CD4-positive, alpha-beta T cell treated with Interleukin-17A for 4 hours (primary cell): ENCODE results near the gene MPZL1.
A peak's percentile ranks its signal among the peaks of the same experiment; 100 is the strongest.
"Not testable (repeated sequence)": the region's sequence is repeated elsewhere in the genome, so short reads cannot be mapped to it uniquely, and the experiment has no call there.

Source experiments
- DNase-seq: peaks from one replicate; pipeline ENCODE4 v3.0.0-alpha.2; 2020; ENCODE audit warnings: mixed read lengths

MPZL1 gene

GRCh38 chr1:167719715-167720421, 1.9 kb upstream of the MPZL1 start:
- peak; percentile 16 for DNase-seq

GRCh38 chr1:167720965-167721616, 691 bp upstream of the MPZL1 start:
- DNase-seq, result peak; percentile 13

- DNase-seq, result peak; percentile 45
Measured at GRCh38 chr1:167722152-167722869, 529 bp downstream of the MPZL1 start.

- DNase-seq, result no peak
Measured at GRCh38 chr1:167722870-167723251, 1.1 kb downstream of the MPZL1 start.

GRCh38 chr1:167723707-167724323, 2.0 kb downstream of the MPZL1 start:
- DNase-seq, result no peak

GRCh38 chr1:167726008-167726407, 4.2 kb downstream of the MPZL1 start:
- no peak for DNase-seq

- DNase-seq, result no peak
Measured at GRCh38 chr1:167728818-167729410, 7.1 kb downstream of the MPZL1 start.

- no peak for DNase-seq
Measured at GRCh38 chr1:167734227-167734626, 12.4 kb downstream of the MPZL1 start.

GRCh38 chr1:167734841-167735240, 13.1 kb downstream of the MPZL1 start:
- DNase-seq, result no peak

- no peak for DNase-seq
Measured at GRCh38 chr1:167737169-167737568, 15.4 kb downstream of the MPZL1 start.

- no peak for DNase-seq
Measured at GRCh38 chr1:167738158-167738557, 16.4 kb downstream of the MPZL1 start.

GRCh38 chr1:167739752-167740151, 18.0 kb downstream of the MPZL1 start:
- DNase-seq, result no peak

- DNase-seq, result not testable (repeated sequence)
Measured at GRCh38 chr1:167741103-167741502, 19.3 kb downstream of the MPZL1 start.

- not testable (repeated sequence) for DNase-seq
Measured at GRCh38 chr1:167742392-167743057, 20.7 kb downstream of the MPZL1 start.

GRCh38 chr1:167744901-167745300, 23.1 kb downstream of the MPZL1 start:
- no peak for DNase-seq

- DNase-seq, result no peak
Measured at GRCh38 chr1:167746013-167746672, 24.4 kb downstream of the MPZL1 start.

GRCh38 chr1:167746988-167747655, 25.3 kb downstream of the MPZL1 start:
- DNase-seq, result no peak

GRCh38 chr1:167747988-167748387, 26.2 kb downstream of the MPZL1 start:
- no peak for DNase-seq

- DNase-seq, result no peak
Measured at GRCh38 chr1:167748906-167749305, 27.1 kb downstream of the MPZL1 start.

GRCh38 chr1:167749741-167750140, 28.0 kb downstream of the MPZL1 start:
- DNase-seq, result no peak

GRCh38 chr1:167750641-167751040, 28.9 kb downstream of the MPZL1 start:
- no peak for DNase-seq
